SKM-1 (cell line): ENCODE measurements around the gene SAMD5.

ENCODE experiments used
- DNase-seq: peaks from one replicate; lab custom pipeline; 2025; ENCODE audit not compliant: unreplicated experiment; lab: John Stamatoyannopoulos, UW

The SAMD5 gene

GRCh38 chr6:147617366-147617765 lies 108.9 kb downstream of the SAMD5 start:
- DNase-seq = no peak

GRCh38 chr6:147618457-147618856 lies 110.0 kb downstream of the SAMD5 start:
- DNase-seq = no peak

GRCh38 chr6:147618927-147619326 lies 110.4 kb downstream of the SAMD5 start:
- DNase-seq = no peak
